ENCODE results near the gene WDFY3.
"Not testable (repeated sequence)": the region's sequence is repeated elsewhere in the genome, so short reads cannot be mapped to it uniquely, and the experiment has no call there.

Gene WDFY3

DNA sequence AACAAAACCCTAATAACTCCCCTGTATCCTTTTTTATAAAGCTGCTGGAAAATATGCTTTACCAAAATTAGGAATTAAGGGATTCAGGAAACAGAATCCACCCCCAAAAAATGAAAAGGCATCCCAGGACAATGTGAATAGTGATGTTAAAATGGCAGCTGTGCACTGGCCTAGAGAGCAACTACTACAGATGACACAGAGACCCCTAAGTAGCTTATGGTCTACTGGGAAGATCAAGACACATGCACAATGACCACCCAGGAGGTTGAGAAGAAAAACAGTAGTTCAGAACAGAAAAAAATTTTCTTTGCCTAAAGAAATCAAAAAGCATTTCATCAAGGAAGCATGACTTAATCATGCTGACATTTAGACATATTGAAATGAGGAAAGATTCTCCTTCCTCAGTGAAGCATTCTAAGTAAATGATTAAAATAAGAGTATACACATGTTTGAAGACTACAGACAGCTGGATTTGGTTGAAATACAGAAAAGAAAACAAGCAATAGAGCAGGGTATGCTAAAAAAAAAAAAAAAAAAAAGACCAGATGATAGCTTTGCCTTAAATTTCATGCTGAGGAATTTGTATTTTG lies 117.3 kb downstream of the WDFY3 start:
- DNase-seq: no peak

DNA sequence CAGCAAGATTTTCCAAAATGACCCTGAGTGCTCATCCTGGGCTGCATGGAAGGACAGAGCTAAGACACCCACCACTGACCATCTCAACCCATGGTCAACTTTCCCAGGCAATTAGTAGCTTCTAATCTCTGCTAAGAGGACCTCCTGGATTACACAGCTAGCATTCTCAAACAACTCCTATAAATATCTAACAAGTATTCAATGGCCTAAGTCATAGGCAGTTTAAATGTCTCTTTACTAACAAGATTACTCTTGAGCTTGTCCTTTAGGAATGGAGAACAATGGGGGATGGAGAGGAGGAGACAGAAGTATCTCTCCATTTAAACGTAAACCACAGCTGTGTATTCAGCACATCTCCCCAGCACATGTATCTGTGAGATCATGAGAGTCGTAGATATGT lies 118.1 kb downstream of the WDFY3 start:
- no peak for DNase-seq

DNA sequence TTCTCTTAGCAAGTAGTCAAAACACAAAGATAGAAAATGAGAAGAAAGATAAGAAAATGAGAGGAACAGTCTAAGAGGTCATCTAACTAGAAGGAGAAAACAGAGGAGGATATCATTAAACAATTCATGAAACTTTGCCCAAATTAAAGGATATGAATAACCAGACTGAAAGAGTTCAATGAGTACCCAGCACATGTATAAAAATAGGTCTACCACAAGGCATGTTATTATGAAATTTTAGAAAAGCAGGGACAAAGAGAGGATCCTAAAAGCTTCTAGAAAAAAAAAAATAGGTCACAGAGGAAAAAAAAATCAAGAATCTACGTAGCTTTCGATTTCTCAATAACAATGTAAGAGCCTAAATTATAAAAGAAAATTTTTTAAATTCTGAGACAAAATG lies 118.5 kb downstream of the WDFY3 start:
- DNase-seq: no peak

GRCh38 chr4:84846985-84847384 lies 119.5 kb downstream of the WDFY3 start:
- no peak for DNase-seq

- no peak for DNase-seq
These were observed 125.1 kb downstream of the WDFY3 start for GRCh38 chr4:84841435-84841834.

DNA sequence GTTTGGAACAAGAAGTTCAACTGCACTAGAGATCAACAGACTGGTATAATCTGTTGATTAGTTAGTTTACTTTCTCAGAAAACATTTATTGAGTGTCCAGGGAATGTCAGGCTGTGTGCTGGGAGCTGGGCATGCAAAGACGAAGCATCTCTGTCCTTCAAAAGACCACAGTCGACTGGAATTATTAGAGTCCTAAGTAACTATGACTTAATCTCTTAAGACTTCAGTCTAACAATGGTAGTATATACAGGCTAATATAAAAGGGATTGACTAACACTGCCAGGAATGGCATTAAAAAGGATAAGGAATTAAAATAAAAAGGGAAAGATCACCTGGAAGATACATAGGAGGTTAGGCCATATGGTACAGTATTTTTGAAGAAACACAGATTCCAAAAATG lies 128.7 kb downstream of the WDFY3 start:
- DNase-seq: no peak

GRCh38 chr4:84829633-84830032 lies 136.9 kb downstream of the WDFY3 start:
- DNase-seq: not testable (repeated sequence)

DNA sequence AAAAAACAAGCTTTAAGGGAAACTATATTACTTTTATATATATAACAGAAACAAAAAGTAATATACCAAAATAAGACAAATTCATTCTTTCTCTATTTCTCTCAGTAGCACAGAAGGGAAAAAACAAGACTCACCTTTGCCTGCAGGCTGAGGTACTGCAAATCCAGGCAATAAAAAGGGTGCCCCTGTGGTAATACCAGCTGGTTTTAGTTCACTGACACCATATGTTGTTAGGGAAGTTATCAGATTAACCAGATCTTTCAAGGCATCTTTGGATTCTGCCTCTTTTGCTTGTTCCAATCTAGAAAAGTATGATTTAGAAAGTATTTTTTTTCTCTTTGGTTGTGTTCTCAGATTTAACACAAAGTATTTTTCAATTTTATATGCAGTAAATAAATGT lies 139.8 kb downstream of the WDFY3 start:
- DNase-seq: no peak

DNA sequence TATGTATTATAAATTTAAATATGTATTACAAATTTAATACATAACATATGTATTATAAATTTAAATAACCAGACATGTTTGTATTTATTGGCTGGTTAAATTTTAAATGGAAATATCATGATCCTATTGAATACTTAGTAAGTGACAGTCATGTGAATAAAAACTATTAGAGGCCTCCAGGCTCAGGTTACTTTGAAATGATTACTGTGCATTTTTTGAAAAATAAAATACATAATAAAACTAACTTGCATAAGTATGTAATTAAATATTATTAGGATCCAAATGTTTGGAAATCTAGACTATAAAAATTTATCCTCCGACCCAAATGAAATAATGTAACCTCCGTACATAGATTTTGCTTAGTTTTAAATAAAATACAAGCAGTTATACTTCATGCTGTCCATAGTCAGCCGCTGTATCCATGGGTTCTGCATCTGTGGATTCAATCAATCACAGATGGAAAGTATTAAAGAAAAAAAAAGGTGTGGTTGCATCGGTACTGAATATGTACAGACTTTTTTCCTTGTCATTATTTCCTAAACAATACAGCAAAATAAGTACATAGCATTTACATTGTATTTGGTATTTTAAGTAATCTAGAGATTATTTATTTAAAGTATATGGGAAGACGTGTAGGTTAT lies 140.7 kb downstream of the WDFY3 start:
- no peak for DNase-seq

DNA sequence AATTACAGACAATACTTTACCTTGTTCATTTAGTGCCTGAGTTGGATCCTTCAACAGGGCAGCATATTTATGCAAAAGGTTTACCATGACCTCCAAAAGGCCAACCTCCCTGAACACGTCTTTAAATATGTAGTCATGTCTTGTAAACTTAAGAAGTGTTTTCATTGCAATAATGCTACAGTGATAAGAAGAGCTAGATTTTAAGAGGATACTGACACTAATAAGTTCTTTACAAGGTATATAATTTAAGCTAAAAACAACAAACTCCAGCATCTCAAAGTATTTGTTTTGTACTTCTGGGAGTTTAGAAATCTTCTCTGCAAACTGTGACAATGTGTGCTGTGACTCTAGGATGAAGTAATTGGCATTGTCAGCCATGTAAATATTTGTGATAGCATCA lies 145.4 kb downstream of the WDFY3 start:
- DNase-seq: no peak

GRCh38 chr4:84814094-84814750 lies 152.3 kb downstream of the WDFY3 start:
- DNase-seq: no peak

DNA sequence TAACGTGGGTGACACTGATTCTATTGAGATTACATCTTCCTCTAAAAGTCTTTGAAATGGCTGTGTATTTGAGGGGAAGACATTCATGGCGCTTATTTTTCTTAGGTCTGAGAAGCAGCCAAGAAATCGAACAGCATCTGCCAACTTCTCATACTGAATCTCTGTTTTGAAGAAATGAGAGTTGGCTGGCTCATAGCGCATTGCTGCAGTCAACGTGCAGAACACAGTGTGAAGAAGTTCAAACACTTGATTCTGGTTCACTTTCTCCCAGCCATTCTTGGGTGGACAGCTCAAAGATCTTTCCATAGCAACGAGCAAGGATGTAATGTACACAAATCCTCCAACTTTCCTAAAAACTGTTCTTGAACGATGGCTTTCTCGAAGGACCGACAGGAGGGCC lies 156.5 kb downstream of the WDFY3 start:
- no peak for DNase-seq

DNA sequence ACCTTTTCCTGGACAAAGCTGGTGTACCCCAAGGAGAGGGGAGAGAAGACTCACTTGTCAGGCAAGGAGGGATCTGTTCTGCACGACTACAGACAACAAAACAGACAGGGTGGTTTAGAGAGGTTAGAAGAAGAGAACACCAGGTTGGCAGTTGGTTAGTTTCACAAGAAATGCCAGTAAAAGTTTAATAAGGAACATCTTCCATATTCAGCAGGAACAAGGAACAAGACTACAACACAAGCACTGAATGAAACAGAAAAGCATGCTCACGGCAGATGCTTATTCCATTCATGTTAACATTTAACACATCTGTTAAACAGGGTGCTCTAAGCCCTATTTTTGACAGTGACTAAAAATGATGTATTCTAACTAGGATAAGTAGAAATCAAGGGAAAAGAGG lies 158.2 kb downstream of the WDFY3 start:
- no peak for DNase-seq

- not testable (repeated sequence) for DNase-seq
These were observed 159.9 kb downstream of the WDFY3 start for GRCh38 chr4:84806541-84806940.

DNA sequence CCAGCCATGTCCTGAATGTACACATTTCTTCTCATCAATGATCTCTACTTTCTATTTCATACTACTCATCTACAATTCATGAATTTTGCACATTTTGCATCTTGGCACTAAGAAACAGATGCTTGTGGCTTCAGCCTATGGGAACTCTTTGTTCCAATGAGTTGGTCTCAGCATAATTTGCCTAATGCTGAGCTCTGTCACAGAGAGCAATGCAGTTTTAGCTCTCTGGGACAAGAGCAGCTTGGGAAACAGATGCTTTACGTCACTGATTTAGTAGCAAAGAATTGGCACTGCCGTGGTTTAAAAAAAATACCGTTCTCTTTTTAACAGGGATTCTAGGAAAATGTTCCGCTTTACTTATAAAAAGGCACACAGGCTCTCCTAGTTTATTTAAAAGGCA lies 162.4 kb downstream of the WDFY3 start:
- no peak for DNase-seq

DNA sequence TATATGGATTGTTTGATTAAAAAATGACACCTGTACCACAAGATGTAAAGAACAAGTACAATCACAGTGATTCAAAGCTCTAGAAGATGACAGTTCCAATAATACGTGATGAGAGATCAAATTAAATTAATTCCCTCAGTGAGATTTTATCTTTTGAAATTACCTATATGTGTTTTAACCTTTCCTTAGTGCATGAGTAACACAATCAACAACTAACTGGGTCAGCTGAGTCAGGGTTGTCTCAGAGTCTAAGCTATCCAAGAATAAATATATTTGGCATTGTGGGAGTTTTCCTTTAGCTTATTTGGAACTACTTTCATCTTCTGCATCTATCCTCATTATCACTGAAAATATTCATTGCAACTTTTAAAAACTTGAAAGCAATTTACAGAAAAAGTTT lies 162.8 kb downstream of the WDFY3 start:
- DNase-seq: no peak

GRCh38 chr4:84803116-84803515 lies 163.4 kb downstream of the WDFY3 start:
- no peak for DNase-seq

DNA sequence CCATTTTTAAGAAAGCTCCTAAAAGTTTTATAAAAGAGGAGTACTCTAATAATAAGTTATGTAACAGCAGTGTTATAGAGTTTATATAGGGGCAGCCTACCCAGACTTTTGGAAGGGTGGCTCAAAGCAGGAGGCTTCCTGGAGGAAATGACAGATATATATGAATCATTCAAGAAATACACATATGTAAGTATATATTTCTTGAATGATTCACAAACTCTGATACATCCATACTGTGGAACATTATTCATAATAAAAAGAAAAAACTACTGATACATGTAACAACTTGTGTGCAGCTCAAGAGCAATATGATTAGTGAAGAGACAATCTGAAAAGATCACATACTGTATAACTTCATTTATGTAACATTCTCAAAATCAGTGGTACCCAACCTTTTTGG lies 166.2 kb downstream of the WDFY3 start:
- DNase-seq: no peak

GRCh38 chr4:84799318-84799717 lies 167.2 kb downstream of the WDFY3 start:
- no peak for DNase-seq

DNA sequence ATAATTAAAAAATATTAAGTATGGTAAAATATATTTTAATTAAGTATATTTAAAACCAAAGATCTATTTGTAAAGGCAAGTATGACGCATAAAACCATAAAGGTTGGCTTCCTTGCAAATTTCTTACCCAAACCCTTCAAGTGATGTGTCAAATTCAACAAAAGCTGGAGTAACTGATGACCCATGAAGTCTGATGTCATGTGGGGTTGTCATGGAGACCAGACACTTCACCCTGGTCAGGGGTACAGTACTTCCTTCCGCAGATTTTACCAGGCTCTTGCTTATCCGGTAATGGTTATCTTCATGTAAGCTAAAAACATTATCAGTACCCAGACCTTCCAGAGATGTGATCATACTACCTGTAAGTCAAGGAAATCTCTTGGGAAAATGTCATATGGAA lies 170.1 kb downstream of the WDFY3 start:
- no peak for DNase-seq

GRCh38 chr4:84792366-84793301 lies 173.9 kb downstream of the WDFY3 start:
- no peak for DNase-seq

DNA sequence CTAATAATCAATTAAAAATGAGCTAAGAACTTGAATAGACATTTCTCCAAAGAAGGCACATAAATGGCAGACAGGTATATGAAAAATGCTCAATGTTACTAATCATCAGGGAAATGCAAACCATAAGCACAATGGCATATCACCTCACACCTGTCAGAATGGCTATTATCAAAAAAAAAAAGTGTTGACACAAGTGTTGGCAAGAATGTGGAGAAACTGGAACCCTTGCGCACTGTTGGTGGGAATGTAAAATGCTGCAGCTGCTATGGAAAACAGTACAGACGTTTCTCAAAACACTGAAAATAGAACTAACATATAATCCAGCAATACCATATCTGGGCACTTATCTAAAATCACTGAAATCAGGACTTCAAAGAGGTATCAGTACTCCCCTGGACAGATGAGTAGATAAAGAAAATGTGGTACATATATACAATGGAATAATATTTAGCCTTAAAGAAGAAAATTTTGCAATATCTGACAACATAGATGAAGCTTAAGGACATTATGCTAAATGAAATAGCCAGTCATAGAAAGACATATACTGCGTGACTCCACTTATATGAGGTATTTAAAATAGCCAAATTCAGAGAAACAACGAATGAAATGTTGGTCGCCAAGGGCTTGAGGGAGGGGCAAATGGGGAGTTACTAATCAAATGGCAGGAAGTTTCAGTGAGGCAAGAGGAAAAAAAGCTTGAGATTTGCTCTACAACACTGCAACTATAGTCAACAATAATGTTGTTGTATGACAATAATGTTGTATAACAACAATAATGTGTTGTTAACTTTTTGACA lies 175.5 kb downstream of the WDFY3 start:
- DNase-seq: no peak

- DNase-seq: no peak
These were observed 180.0 kb downstream of the WDFY3 start for GRCh38 chr4:84786478-84786877.
